Glutamatergic neuron (in vitro differentiated cells): ENCODE results near the gene OR8B3. TPM values are rescaled to one million over a fixed set of nuclear protein-coding genes. Genes with fewer than 3 reads are reported as not detected.

ENCODE experiments used
- DNase-seq: peaks from one replicate; pipeline ENCODE4 v3.0.0; 2022
- H3K27ac Mint-ChIP-seq: one replicate; pipeline ENCODE4 v1.8.0; 2020; ENCODE audit warnings: mild to moderate bottlenecking, mixed read lengths, inconsistent platforms; ENCODE audit not compliant: unreplicated experiment
- H3K27me3 Mint-ChIP-seq: one replicate; pipeline ENCODE4 v1.8.0; 2020; ENCODE audit warnings: mild to moderate bottlenecking, moderate library complexity, mixed read lengths, inconsistent platforms; ENCODE audit not compliant: unreplicated experiment
- H3K36me3 Mint-ChIP-seq: one replicate; pipeline ENCODE4 v1.8.0; 2020; ENCODE audit warnings: mild to moderate bottlenecking, mixed read lengths, inconsistent platforms; ENCODE audit not compliant: unreplicated experiment
- H3K4me1 Mint-ChIP-seq: one replicate; pipeline ENCODE4 v1.8.0; 2020; ENCODE audit warnings: mild to moderate bottlenecking, low read depth, mixed read lengths, inconsistent platforms; ENCODE audit not compliant: unreplicated experiment
- H3K4me3 Mint-ChIP-seq: one replicate; pipeline ENCODE4 v1.8.0; 2020; ENCODE audit warnings: mild to moderate bottlenecking, mixed read lengths, inconsistent platforms; ENCODE audit not compliant: unreplicated experiment
- H3K9me3 Mint-ChIP-seq: one replicate; pipeline ENCODE4 v1.8.0; 2020; ENCODE audit warnings: mild to moderate bottlenecking, moderate library complexity, mixed read lengths, inconsistent platforms; ENCODE audit not compliant: unreplicated experiment
- CTCF ChIP-seq: fragments of 200-600 bp; sonication (generic); IDR thresholded peaks from one replicate; pipeline ENCODE4 v1.5.0; 2021; ENCODE audit not compliant: partially characterized antibody, unreplicated experiment
- long read RNA-seq: library from polyadenylated mRNA; unstranded; transcript quantifications from one replicate; pipeline ENCODE4 v2.0.0, GENCODE V29; 2020; ENCODE audit not compliant: unreplicated experiment
- total RNA-seq: library from RNA; stranded (reverse); fragmentation: NEBNext Ultra II Directional; extraction: Animal tissue kit (Norgen Biotek cat#: 25700); gene quantifications from one replicate; pipeline ENCODE4 v1.2.1, GENCODE V29; 2021; ENCODE audit not compliant: unreplicated experiment

Gene OR8B3
- total RNA-seq, result not detected
- long read RNA-seq, result 0 reads

- DNase-seq, result no peak
- H3K36me3 Mint-ChIP-seq, result no peaks in the 10 kb centered on the region
- peaks cover 2% of the 10 kb centered on the region for H3K4me1 Mint-ChIP-seq
- no peak within 1 kb of the TSS for H3K27ac Mint-ChIP-seq
- no peaks in the 10 kb centered on the region for H3K27me3 Mint-ChIP-seq
- peaks cover 6% of the 10 kb centered on the region for H3K9me3 Mint-ChIP-seq
- H3K4me3 Mint-ChIP-seq, result no peak within 1 kb of the TSS
- no peak for TF ChIP-seq CTCF
These were observed at the start of gene OR8B3 for GRCh38 chr11:124398924-124399323. Gene OR8B3, minus strand, starts transcription at chr11:124399024. Its CDS starts 1,673 bp downstream, at chr11:124397351.

- H3K27ac Mint-ChIP-seq, result no peak overlapping the region
- no peaks in the 10 kb centered on the region for H3K36me3 Mint-ChIP-seq
- no peaks in the 10 kb centered on the region for H3K27me3 Mint-ChIP-seq
- H3K9me3 Mint-ChIP-seq, result no peaks in the 10 kb centered on the region
- no peak overlapping the region for H3K4me3 Mint-ChIP-seq
- peaks cover 2% of the 10 kb centered on the region for H3K4me1 Mint-ChIP-seq
- no peak for TF ChIP-seq CTCF
- DNase-seq, result no peak
These were observed 48.1 kb upstream of the OR8B3 start for GRCh38 chr11:124446916-124447315.

- DNase-seq, result no peak
- no peaks in the 10 kb centered on the region for H3K27me3 Mint-ChIP-seq
- H3K4me1 Mint-ChIP-seq, result peaks cover 2% of the 10 kb centered on the region
- no peak within 1 kb of the TSS for H3K4me3 Mint-ChIP-seq
- H3K9me3 Mint-ChIP-seq, result no peaks in the 10 kb centered on the region
- TF ChIP-seq CTCF, result no peak
- no peaks in the 10 kb centered on the region for H3K36me3 Mint-ChIP-seq
- no peak within 1 kb of the TSS for H3K27ac Mint-ChIP-seq
These were observed 46.9 kb upstream of the OR8B3 start, which contains the start of gene OR8B8 for GRCh38 chr11:124445646-124446150. Gene OR8B8, minus strand, starts transcription at chr11:124445696. Its CDS starts 4,611 bp downstream, at chr11:124441085.

GRCh38 chr11:124442847-124443246 lies 44.0 kb upstream of the OR8B3 start:
- Mint-ChIP-seq H3K27ac (no peak overlapping the region), H3K27me3 (peaks cover 2% of the 10 kb centered on the region), H3K9me3 (no peaks in the 10 kb centered on the region), H3K36me3 (no peaks in the 10 kb centered on the region), H3K4me1 (peaks cover 2% of the 10 kb centered on the region), H3K4me3 (no peak overlapping the region)
- no peak for DNase-seq
- TF ChIP-seq CTCF, result no peak

- Mint-ChIP-seq H3K9me3 (no peaks in the 10 kb centered on the region), H3K36me3 (no peaks in the 10 kb centered on the region), H3K27ac (no peak overlapping the region), H3K4me3 (no peak overlapping the region), H3K27me3 (peaks cover 2% of the 10 kb centered on the region), H3K4me1 (peaks cover 2% of the 10 kb centered on the region)
- DNase-seq, result no peak
- no peak for TF ChIP-seq CTCF
These were observed 43.6 kb upstream of the OR8B3 start for GRCh38 chr11:124442442-124442841.
